Measurements from ENCODE around the gene PIN4.
"Not testable (repeated sequence)": the region's sequence is repeated elsewhere in the genome, so short reads cannot be mapped to it uniquely, and the experiment has no call there.

PIN4 gene

DNA sequence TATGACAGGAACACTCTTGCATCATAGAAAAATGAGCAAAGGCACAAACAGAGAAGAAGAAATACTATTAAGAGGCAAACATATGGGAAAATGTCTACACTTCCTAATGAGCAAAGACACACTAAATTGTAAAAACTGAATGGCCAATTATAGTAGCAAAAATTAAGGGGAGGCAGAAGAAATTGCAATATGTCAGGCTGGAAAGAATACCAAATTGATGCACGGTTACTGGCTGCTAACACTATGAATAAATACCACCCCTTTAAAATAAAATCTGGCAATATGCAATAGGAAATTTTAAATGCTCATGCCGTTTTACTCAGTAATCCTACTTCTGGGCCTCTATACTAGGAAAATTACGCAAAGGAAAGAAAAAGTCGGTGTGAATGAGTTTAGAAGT lies 16.0 kb upstream of the PIN4 start:
- TF ChIP-seq ZNF274 (IDR thresholded peaks at IDR 0.05; ENCODE audit: low read depth, low read length) = no peak
- H3K4me3 ChIP-seq (ENCODE audit: low read length) = no peak overlapping the region

DNA sequence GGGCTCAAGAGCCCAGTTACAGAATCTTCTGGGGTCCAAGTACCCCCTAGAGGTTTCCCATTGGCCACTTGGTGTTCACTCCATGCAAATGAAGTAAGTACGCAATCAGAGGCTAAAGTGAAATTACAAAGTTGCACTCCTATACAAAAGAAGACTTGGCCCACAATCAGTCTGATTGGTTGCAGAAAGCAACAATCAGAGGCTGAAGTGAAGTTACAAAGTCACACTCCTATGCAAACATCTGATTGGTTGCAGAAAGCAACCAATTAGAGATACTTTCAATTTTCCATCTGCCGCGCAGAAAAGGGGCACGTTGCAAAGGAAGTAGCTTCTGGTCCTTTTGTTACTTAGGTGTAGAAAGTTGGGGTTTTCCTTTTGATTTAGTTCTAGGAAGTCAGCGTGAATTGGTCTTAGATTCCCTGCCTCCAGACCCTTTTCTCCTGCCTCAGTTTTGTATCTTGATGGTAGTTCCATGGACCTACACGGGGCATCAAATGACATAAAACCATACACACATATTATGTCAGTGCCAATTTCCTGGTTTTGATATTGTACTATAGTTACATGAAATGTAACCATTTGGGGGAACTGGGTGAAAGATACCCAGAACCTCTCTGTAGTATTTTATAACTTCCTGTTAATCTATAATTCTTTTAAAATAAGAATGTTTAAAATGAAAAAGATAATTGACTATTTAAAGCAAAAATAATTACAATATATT lies 12.4 kb upstream of the PIN4 start:
- H3K4me3 ChIP-seq (ENCODE audit: low read length) = no peak overlapping the region
- TF ChIP-seq ZNF274 (IDR thresholded peaks at IDR 0.05; ENCODE audit: low read depth, low read length) = no peak

GRCh38 chrX:72176289-72176688 lies 5.3 kb upstream of the PIN4 start:
- not testable (repeated sequence) for H3K4me3 ChIP-seq (ENCODE audit: low read length)

DNA sequence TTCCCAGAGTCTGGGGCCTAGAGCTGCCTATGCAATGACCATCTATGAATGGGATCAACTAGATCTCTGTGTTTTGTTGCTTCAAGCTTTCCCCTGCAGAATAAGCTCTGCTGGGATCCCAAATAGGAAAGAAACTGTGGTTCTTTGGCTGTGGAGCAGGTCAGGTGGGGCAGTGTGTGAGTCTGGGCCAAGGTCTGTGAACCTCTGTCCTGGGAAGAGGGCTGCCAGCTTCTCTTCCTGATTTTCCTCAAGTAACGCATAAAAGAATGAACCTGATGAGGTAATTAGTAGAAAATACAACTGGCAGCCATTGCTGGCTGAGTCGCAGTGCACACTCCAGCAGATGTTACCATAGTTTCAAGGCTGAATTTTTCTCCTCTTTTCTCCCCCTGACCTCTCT lies 4.6 kb upstream of the PIN4 start:
- no peak for TF ChIP-seq ZNF274 (IDR thresholded peaks at IDR 0.05; ENCODE audit: low read depth, low read length)
- H3K4me3 ChIP-seq (ENCODE audit: low read length) = no peak overlapping the region

DNA sequence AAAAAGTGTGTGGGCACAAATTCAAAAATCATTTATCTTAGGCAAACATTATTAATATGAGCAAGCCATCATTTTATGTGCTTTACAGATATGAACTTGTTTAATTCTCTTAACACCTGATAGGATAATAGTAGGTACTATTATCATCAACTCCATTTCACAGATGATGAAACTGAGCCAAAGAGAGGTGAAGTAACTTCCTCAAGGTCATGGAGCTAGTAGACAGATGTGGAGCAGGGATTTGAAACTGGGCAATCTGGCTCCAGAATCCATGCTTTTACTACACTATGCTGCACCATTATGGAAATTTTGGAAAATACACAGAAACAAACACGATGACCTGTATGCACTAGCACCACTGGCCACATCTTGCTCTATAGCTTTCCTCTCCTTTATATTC lies 1.0 kb upstream of the PIN4 start:
- no peak for TF ChIP-seq ZNF274 (IDR thresholded peaks at IDR 0.05; ENCODE audit: low read depth, low read length)
- no peak overlapping the region for H3K4me3 ChIP-seq (ENCODE audit: low read length)

- peak overlapping the region; percentile 96 for H3K4me3 ChIP-seq (ENCODE audit: low read length)
These were observed 1.4 kb downstream of the PIN4 start for GRCh38 chrX:72182924-72183323.

DNA sequence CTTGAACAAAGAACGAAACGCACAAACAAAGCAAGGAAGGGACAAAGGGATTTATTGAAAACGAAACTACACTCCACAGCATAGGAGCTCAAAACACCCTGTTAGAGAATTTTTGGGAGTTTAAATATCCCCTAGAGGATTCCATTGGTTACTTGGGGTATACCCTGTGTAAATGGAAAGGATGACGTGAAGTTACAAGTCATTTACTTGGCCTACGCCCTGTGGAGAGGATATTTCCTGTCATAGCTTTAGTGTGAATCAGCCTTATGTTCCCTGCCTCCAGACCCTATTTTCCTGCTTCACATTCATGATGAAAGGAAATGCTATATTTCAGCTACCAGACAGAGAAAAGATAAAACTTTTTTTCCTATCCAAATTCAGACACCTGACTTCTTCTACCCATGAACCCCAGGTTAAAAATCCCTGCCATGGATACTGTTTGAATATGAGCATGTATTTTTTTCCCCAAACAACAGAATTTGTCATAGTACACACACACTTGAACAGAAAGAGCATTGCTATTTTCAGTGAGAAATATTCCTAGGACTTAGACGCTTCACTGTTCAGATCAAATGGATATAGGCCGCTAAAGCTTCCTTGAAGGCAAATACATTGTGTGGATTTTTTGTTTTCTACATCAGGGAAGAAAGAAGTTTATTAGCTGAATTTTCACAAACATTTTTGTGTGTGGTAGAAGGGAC lies 20.4 kb downstream of the PIN4 start:
- H3K4me3 ChIP-seq (ENCODE audit: low read length) = no peak overlapping the region
- TF ChIP-seq ZNF274 (IDR thresholded peaks at IDR 0.05; ENCODE audit: low read depth, low read length) = no peak

More at GRCh38 chrX:72182924-72183323, 1.4 kb downstream of the PIN4 start:
- no peak for TF ChIP-seq ZNF274 (IDR thresholded peaks at IDR 0.05; ENCODE audit: low read depth, low read length)

GRCh38 chrX:72202792-72203401 lies 21.3 kb downstream of the PIN4 start:
- H3K4me3 ChIP-seq (ENCODE audit: low read length) = no peak overlapping the region
- no peak for TF ChIP-seq ZNF274 (IDR thresholded peaks at IDR 0.05; ENCODE audit: low read depth, low read length)

DNA sequence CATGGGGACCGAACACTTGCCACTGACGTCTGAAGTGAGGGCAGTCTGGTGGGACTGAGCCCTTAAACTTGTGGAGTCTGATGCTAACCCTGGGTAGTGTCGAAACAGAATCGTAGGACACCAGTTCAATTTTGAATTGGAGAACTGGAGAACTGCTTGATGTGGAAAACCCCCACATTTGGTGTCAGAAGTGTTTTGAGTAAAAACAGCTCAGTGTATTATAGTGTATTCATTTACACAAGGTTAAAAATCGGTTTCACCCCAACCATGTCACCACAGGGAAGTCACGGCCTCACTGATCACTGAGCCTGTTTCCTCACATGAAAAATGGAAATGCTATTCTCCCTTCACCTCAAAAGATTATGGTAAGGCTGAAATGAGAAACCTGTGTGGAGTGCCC lies 21.9 kb downstream of the PIN4 start:
- no peak overlapping the region for H3K4me3 ChIP-seq (ENCODE audit: low read length)
- no peak for TF ChIP-seq ZNF274 (IDR thresholded peaks at IDR 0.05; ENCODE audit: low read depth, low read length)

GRCh38 chrX:72205706-72206105 lies 24.1 kb downstream of the PIN4 start:
- TF ChIP-seq ZNF274 (IDR thresholded peaks at IDR 0.05; ENCODE audit: low read depth, low read length) = no peak
- H3K4me3 ChIP-seq (ENCODE audit: low read length) = no peak overlapping the region

DNA sequence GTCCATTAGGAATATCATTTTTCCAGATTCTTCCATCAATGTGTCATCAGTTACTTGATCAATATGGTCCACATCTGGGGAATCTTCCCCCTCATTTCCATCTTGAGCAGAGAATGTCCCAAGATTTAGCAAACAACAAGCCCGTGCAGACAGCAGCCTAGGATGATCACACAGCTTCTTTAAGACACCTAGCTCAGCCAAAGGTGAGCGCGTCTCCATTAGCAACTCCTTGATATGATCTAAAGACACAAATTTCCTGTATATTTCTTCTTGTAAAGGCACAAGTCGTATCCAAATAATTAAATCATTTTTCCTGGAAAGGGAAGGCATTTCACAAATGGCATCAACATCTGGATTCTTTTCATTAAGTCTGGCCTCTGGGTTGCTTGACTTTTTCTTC lies 25.8 kb downstream of the PIN4 start:
- TF ChIP-seq ZNF274 (IDR thresholded peaks at IDR 0.05; ENCODE audit: low read depth, low read length) = no peak
- H3K4me3 ChIP-seq (ENCODE audit: low read length) = no peak overlapping the region

DNA sequence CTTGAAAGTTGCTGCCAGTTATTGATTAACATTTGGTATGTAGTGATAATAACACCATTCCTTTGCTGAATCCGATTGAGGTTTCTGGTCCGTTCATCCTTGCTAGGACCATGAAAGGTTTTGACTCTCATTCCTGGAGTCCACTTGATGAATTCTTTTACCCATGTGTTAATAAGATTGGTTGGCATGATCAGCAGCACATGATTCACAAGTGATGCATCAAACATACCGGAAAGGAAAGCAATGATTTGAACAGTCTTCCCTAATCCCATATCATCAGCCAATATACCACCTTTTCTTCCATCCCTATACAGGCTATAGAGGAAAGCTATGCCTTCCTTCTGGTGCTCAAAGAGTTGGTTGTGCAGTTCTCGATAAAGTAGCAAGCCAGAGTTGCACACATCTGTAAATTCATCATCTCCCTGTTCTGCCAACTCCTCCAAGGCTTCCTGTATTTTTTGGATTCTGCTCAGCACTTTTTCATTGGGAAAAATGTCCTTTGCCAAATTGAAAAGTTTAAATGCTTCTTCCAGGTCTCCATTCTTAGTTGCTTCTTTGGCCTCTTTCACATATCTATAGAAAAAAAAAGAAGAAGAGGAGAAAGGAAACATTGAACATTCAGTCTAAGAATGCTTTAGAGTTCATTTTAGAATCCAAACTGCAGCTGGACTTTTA lies 26.7 kb downstream of the PIN4 start:
- no peak for TF ChIP-seq ZNF274 (IDR thresholded peaks at IDR 0.05; ENCODE audit: low read depth, low read length)
- H3K4me3 ChIP-seq (ENCODE audit: low read length) = no peak overlapping the region

GRCh38 chrX:72216973-72217372 lies 35.4 kb downstream of the PIN4 start:
- TF ChIP-seq ZNF274 (IDR thresholded peaks at IDR 0.05; ENCODE audit: low read depth, low read length) = no peak
- H3K4me3 ChIP-seq (ENCODE audit: low read length) = no peak overlapping the region

- H3K4me3 ChIP-seq (ENCODE audit: low read length) = not testable (repeated sequence)
These were observed 38.8 kb downstream of the PIN4 start for GRCh38 chrX:72220375-72220774.

DNA sequence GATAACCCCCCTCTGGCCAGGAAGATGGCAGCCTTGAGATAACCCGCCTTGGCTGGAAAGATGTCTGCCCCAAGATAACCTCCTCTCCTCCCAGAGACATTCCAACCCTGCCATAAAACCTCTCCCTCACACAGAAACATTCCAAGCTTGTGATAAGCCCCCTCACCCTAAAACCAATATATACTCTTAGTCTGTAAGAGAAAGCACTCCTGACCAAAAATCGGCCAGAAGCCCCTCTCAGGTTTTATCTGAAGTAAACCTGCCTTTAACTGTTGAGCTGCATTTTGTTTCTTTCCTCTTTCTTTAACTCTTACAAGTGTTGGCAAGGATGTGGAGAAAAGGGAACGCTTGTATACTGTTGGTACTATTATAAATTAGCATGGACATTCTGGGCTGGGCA lies 48.7 kb downstream of the PIN4 start:
- TF ChIP-seq ZNF274 (IDR thresholded peaks at IDR 0.05; ENCODE audit: low read depth, low read length) = no peak
- no peak overlapping the region for H3K4me3 ChIP-seq (ENCODE audit: low read length)
